ENCODE measurements around the gene GRK6.

Gene GRK6

DNA sequence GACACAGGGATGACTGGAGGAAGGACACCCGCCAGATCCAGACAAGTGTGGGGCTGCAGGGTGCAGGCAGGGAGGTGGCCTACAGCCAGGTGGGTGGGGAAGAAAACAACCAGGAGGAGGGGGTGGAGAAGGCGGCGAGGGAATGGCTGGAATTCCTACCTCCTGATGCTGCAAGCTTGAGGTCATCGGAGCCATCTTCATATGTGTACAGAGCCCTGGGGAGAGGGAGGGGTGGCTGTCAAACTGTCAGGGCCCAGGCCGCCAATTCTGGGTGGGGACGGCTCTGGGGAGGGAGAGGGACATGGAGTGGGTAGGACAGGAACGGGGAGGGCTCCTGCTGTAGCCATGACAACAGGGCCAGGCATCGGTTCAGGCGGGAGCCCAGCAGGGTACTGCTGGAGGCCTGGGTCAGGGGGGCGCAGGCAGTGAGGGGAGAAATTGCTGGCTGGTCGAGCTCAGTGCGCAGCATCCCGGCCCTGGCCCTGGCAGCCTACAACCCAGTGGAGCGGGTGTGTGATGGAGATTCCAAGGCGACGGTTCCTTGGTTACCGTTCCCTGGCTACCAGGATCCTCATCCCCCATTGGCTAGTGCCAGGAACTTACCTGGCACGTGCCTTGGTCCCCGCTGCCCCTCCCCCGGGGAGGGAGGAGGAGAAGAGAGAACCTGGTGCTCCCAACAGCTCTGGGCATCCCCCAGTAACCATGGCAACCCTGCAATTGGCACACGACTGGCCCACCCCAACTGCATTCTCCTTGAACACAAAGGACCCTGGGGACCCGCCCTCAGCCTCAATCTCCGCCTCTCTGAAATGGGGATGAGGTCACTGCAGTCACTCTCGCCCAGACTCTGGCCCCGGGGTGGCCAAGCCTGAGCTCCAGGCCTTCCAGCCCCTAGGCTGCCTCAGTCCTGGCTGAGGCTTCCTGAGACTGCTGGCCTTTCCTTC, 42.5 kb downstream of the GRK6 start:
- Histone ChIP-seq H3K36me3 (ENCODE audit: insufficient read depth, low read length) (peaks cover 28% of the 10 kb centered on the region), H3K9me3 (ENCODE audit: control insufficient read depth, insufficient read depth, low read length) (no peaks in the 10 kb centered on the region), H3K9ac (ENCODE audit: low read depth, low read length) (no peak overlapping the region), H3K4me1 (ENCODE audit: insufficient read depth, low read length) (peaks cover 30% of the 10 kb centered on the region)

- H3K4me1 ChIP-seq (ENCODE audit: insufficient read depth, low read length), result peaks cover 39% of the 10 kb centered on the region
- H3K9me3 ChIP-seq (ENCODE audit: control insufficient read depth, insufficient read depth, low read length), result no peaks in the 10 kb centered on the region
- no peak overlapping the region for H3K9ac ChIP-seq (ENCODE audit: low read depth, low read length)
- H3K36me3 ChIP-seq (ENCODE audit: insufficient read depth, low read length), result peaks cover 28% of the 10 kb centered on the region
Measured at GRCh38 chr5:177469750-177470525, 43.5 kb downstream of the GRK6 start.

- Histone ChIP-seq H3K4me1 (ENCODE audit: insufficient read depth, low read length) (peaks cover 49% of the 10 kb centered on the region), H3K36me3 (ENCODE audit: insufficient read depth, low read length) (peaks cover 18% of the 10 kb centered on the region), H3K9me3 (ENCODE audit: control insufficient read depth, insufficient read depth, low read length) (no peaks in the 10 kb centered on the region), H3K9ac (ENCODE audit: low read depth, low read length) (no peak overlapping the region)
Measured at GRCh38 chr5:177470759-177471536, 44.5 kb downstream of the GRK6 start.

DNA sequence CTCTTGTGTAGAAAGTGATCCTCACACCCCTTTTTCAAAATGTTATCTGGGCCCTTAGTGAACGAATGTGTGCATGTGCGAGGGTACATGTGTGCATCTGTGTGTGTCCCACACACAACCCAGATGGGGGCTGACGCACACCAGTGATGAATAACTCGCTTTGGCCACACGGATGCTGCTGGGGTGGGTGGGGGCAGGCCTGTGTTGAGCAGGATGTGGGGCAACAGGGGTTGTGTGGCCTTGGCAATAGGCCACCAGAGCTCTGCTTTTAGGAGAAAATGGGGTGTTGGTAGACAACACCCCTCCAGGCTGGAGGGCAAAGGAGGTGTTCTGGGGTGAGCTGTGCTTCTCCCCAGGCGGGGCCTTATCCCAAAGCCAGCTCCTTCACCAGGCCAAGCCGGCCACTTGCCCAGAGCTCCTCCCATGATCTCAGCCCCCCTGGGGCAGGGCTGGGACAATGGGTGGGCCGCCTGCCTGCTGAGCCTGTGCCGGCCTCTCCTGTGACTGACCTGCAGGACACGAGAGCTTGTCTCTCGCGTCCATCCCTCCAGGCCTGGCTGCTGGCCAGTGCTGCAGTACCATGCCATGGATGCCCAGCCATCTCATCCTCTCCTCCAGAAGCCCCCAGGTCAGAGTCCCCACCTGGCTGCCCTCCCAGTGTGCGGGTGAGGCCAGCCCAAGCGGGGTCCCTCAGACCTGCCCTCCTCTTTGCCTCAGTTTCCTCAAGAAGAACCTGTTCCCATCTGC, 45.3 kb downstream of the GRK6 start:
- Histone ChIP-seq H3K4me1 (ENCODE audit: insufficient read depth, low read length) (peaks cover 49% of the 10 kb centered on the region), H3K9ac (ENCODE audit: low read depth, low read length) (peak overlapping the region; percentile 90), H3K9me3 (ENCODE audit: control insufficient read depth, insufficient read depth, low read length) (no peaks in the 10 kb centered on the region), H3K36me3 (ENCODE audit: insufficient read depth, low read length) (peaks cover 10% of the 10 kb centered on the region)

DNA sequence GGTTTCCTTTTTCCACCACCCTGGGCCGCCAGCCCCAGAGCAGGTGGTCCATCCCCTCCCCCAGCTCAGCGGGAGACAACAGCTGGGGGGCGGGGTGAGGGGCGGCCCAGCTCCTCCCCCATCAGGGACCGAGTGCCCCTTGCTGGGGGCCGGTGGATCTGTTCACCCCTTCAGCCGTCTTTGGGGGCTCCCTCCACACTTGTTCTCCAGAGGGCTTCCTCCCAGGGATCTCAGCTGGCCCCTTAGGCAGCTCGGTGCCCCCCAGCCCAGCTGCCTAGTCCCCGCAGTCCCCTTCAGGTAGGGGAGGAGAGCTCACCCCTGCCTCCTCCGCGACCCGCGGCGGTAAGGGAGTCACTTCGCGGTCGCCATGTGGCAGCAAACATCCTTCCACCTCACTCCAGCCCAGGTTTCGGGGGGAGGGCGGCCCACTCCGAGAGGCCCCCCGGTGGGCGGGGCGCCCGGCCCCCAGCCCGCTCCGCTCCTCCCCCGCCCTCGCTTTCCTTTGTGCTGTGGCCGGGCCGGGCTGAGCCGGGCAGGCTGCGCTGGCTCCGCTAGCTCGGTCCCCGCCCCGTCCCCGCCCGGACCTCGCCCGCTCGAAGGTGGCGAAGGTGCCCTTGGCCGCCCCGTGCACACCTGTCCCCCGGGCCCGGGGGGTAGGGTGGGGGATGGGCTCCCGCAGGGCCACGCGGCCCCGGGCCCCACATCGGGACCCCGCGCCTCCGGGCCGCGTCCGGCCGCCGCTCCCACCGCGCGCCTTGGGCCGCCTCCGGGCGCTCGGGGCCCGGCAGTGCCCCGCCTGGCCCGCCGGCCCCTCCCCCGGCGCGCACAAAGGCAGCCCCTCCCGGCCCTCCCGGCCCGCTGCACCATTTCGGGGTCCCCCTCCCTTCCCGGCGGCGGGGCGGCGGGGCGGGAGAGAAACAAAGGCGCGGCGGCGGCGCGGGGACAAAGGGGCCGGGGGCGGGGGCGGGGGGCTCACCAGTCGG, 46.3 kb downstream of the GRK6 start:
- Histone ChIP-seq H3K9ac (ENCODE audit: low read depth, low read length) (peak overlapping the region; percentile 90), H3K9me3 (ENCODE audit: control insufficient read depth, insufficient read depth, low read length) (no peaks in the 10 kb centered on the region), H3K36me3 (ENCODE audit: insufficient read depth, low read length) (peaks cover 6% of the 10 kb centered on the region), H3K4me1 (ENCODE audit: insufficient read depth, low read length) (peaks cover 49% of the 10 kb centered on the region)

- peaks cover 6% of the 10 kb centered on the region for H3K36me3 ChIP-seq (ENCODE audit: insufficient read depth, low read length)
- H3K4me1 ChIP-seq (ENCODE audit: insufficient read depth, low read length), result peaks cover 49% of the 10 kb centered on the region
- peak within 1 kb of the TSS; percentile 90 for H3K9ac ChIP-seq (ENCODE audit: low read depth, low read length)
- no peaks in the 10 kb centered on the region for H3K9me3 ChIP-seq (ENCODE audit: control insufficient read depth, insufficient read depth, low read length)
Measured at GRCh38 chr5:177473443-177474001, 47.0 kb downstream of the GRK6 start, which contains the start of gene DBN1. Gene DBN1 (minus strand): TSS chr5:177473634. CDS start chr5:177473521, 113 bp downstream.

DNA sequence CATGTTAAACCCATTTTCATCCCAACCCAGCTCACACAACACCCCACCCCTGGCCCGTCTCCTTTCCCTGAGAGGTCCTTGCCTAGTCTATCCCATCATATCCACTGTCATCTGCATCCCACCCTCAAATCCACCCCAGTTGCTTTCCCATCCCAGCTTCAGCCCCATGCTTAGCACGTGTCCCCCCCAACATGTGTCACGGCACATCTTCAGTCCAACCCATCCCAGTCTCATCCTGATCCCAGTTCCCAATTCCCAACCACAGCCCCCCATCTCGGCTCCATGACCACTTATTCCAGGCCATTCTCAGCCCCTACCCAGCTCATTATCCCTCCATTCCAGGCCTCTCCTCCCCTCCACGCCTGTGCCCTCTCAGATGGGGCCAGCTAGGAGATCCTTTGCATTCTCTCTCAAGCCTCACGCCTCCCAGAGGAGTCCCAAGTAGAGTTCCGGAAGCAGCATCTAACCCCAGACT, 47.6 kb downstream of the GRK6 start:
- Histone ChIP-seq H3K4me1 (ENCODE audit: insufficient read depth, low read length) (peaks cover 49% of the 10 kb centered on the region), H3K9ac (ENCODE audit: low read depth, low read length) (no peak overlapping the region), H3K36me3 (ENCODE audit: insufficient read depth, low read length) (peaks cover 6% of the 10 kb centered on the region), H3K9me3 (ENCODE audit: control insufficient read depth, insufficient read depth, low read length) (no peaks in the 10 kb centered on the region)

GRCh38 chr5:177474846-177475562, 48.5 kb downstream of the GRK6 start:
- Histone ChIP-seq H3K4me1 (ENCODE audit: insufficient read depth, low read length) (peaks cover 42% of the 10 kb centered on the region), H3K36me3 (ENCODE audit: insufficient read depth, low read length) (peaks cover 6% of the 10 kb centered on the region)

GRCh38 chr5:177475563-177476427, 49.3 kb downstream of the GRK6 start:
- H3K9me3 ChIP-seq (ENCODE audit: control insufficient read depth, insufficient read depth, low read length), result no peaks in the 10 kb centered on the region
- no peak overlapping the region for H3K9ac ChIP-seq (ENCODE audit: low read depth, low read length)
- peaks cover 6% of the 10 kb centered on the region for H3K36me3 ChIP-seq (ENCODE audit: insufficient read depth, low read length)
- H3K4me1 ChIP-seq (ENCODE audit: insufficient read depth, low read length), result peaks cover 34% of the 10 kb centered on the region

More at GRCh38 chr5:177474846-177475562, 48.5 kb downstream of the GRK6 start:
- Histone ChIP-seq H3K9me3 (ENCODE audit: control insufficient read depth, insufficient read depth, low read length) (no peaks in the 10 kb centered on the region), H3K9ac (ENCODE audit: low read depth, low read length) (no peak overlapping the region)

- peaks cover 26% of the 10 kb centered on the region for H3K4me1 ChIP-seq (ENCODE audit: insufficient read depth, low read length)
- H3K36me3 ChIP-seq (ENCODE audit: insufficient read depth, low read length), result no peaks in the 10 kb centered on the region
- H3K9me3 ChIP-seq (ENCODE audit: control insufficient read depth, insufficient read depth, low read length), result no peaks in the 10 kb centered on the region
- no peak overlapping the region for H3K9ac ChIP-seq (ENCODE audit: low read depth, low read length)
Measured at GRCh38 chr5:177476531-177477233, 50.2 kb downstream of the GRK6 start.
